H9 (cell line): ENCODE measurements around the gene HECTD2. TPM values are rescaled to one million over a fixed set of nuclear protein-coding genes. Genes with fewer than 3 reads are reported as not detected.

Experiments
- DNase-seq: peaks from one replicate; pipeline ENCODE4 v3.0.0-alpha.2; 2017
- H2AFZ ChIP-seq: one replicate; pipeline ENCODE4 v1.6.1; 2013; ENCODE audit warnings: mild to moderate bottlenecking, low read length, control low read depth, moderate library complexity
- H2AK5ac ChIP-seq: 2 replicates; pipeline ENCODE4 v1.6.1; 2013; ENCODE audit warnings: low read length, control low read depth, mixed read lengths; ENCODE audit not compliant: insufficient read length
- H2BK120ac ChIP-seq: one replicate; pipeline ENCODE4 v1.6.1; 2013; ENCODE audit warnings: low read depth, mild to moderate bottlenecking, low read length, control low read depth, inconsistent platforms; ENCODE audit not compliant: poor library complexity, severe bottlenecking
- H2BK12ac ChIP-seq: 2 replicates; pipeline ENCODE4 v1.6.1; 2013; ENCODE audit warnings: low read length, control low read depth, mixed read lengths, low read depth; ENCODE audit not compliant: insufficient read length
- H2BK15ac ChIP-seq: 2 replicates; pipeline ENCODE4 v1.6.1; 2013; ENCODE audit warnings: low read depth, low read length, control low read depth
- H2BK20ac ChIP-seq: one replicate; pipeline ENCODE4 v1.6.1; 2013; ENCODE audit warnings: low read depth, mild to moderate bottlenecking, low read length, control low read depth, inconsistent platforms; ENCODE audit not compliant: poor library complexity, severe bottlenecking
- H2BK5ac ChIP-seq: 2 replicates; pipeline ENCODE4 v1.6.1; 2013; ENCODE audit warnings: low read length, control low read depth, mixed read lengths; ENCODE audit not compliant: insufficient read length
- H3K14ac ChIP-seq: 2 replicates; pipeline ENCODE4 v1.6.1; 2013; ENCODE audit warnings: low read length, control low read depth; ENCODE audit not compliant: insufficient read depth
- H3K18ac ChIP-seq: 2 replicates; pipeline ENCODE4 v1.6.1; 2013; ENCODE audit warnings: low read depth, mild to moderate bottlenecking, mixed read lengths, low read length, control low read depth; ENCODE audit not compliant: insufficient read length
- H3K23ac ChIP-seq: 2 replicates; pipeline ENCODE4 v1.6.1; 2013; ENCODE audit warnings: low read length, control low read depth, mixed read lengths, low read depth; ENCODE audit not compliant: insufficient read length
- H3K23me2 ChIP-seq: 2 replicates; pipeline ENCODE4 v1.6.1; 2013; ENCODE audit warnings: low read depth, mild to moderate bottlenecking, mixed read lengths, low read length, control low read depth; ENCODE audit not compliant: insufficient read length, poor library complexity, severe bottlenecking
- H3K27ac ChIP-seq: 2 replicates; pipeline ENCODE4 v1.5.1; 2013; ENCODE audit warnings: low read length, control low read depth, mixed read lengths, low read depth; ENCODE audit not compliant: insufficient read length
- H3K27me3 ChIP-seq: 2 replicates; pipeline ENCODE4 v1.6.1; 2013; ENCODE audit warnings: low read length, control low read depth, inconsistent platforms; ENCODE audit not compliant: insufficient read depth
- H3K4ac ChIP-seq: 2 replicates; pipeline ENCODE4 v1.6.1; 2013; ENCODE audit warnings: low read depth, mild to moderate bottlenecking, control low read depth, inconsistent platforms, low read length, moderate library complexity
- H3K4me1 ChIP-seq: 2 replicates; pipeline ENCODE4 v1.6.1; 2013; ENCODE audit warnings: low read length, control low read depth, inconsistent platforms; ENCODE audit not compliant: insufficient read depth
- H3K4me2 ChIP-seq: 2 replicates; pipeline ENCODE4 v1.6.1; 2013; ENCODE audit warnings: low read length, control low read depth, mixed read lengths; ENCODE audit not compliant: insufficient read length, insufficient read depth
- H3K56ac ChIP-seq: 2 replicates; pipeline ENCODE4 v1.6.1; 2013; ENCODE audit warnings: low read depth, mild to moderate bottlenecking, mixed read lengths, low read length, control low read depth; ENCODE audit not compliant: insufficient read length
- H3K79me1 ChIP-seq: 2 replicates; pipeline ENCODE4 v1.6.1; 2013; ENCODE audit warnings: low read depth, mild to moderate bottlenecking, moderate library complexity, low read length, control low read depth, inconsistent platforms; ENCODE audit not compliant: insufficient read depth, poor library complexity, severe bottlenecking
- H3K79me2 ChIP-seq: 2 replicates; pipeline ENCODE4 v1.6.1; 2013; ENCODE audit warnings: low read length, control low read depth, inconsistent platforms; ENCODE audit not compliant: insufficient read depth
- H3K9ac ChIP-seq: 2 replicates; pipeline ENCODE4 v1.6.1; 2013; ENCODE audit warnings: low read length, control low read depth, mixed read lengths; ENCODE audit not compliant: insufficient read length; ENCODE audit errors: extremely low read depth
- H3K9me3 ChIP-seq: one replicate; pipeline ENCODE4 v1.6.1; 2013; ENCODE audit warnings: low read depth, low read length, inconsistent platforms; ENCODE audit not compliant: control insufficient read depth
- H3T11ph ChIP-seq: one replicate; pipeline ENCODE4 v1.6.1; 2013; ENCODE audit warnings: mild to moderate bottlenecking, low read length, control low read depth, inconsistent platforms
- H4K20me1 ChIP-seq: one replicate; pipeline ENCODE4 v1.6.1; 2013; ENCODE audit not compliant: control insufficient read depth, insufficient read length, insufficient read depth
- H4K5ac ChIP-seq: 2 replicates; pipeline ENCODE4 v1.6.1; 2013; ENCODE audit warnings: low read depth, mild to moderate bottlenecking, mixed read lengths, low read length, control low read depth; ENCODE audit not compliant: insufficient read length
- H4K8ac ChIP-seq: replicated peaks from 2 replicates; pipeline ENCODE4 v1.6.1; 2013; ENCODE audit warnings: low read length, control low read depth, mixed read lengths, low read depth; ENCODE audit not compliant: insufficient read length
- H4K91ac ChIP-seq: 2 replicates; pipeline ENCODE4 v1.6.1; 2013; ENCODE audit warnings: low read depth, mild to moderate bottlenecking, moderate library complexity, mixed read lengths, low read length, control low read depth; ENCODE audit not compliant: insufficient read length
- H3K27ac Mint-ChIP-seq, 3 experiments: 2 replicates in 2 of 3; 3 replicates in 1 of 3; pipeline ENCODE4 v1.8.0; 2020 to 2021; ENCODE audit warnings: mixed read lengths in 3 of 3, mild to moderate bottlenecking in 1 of 3, moderate library complexity in 1 of 3
- H3K27me3 Mint-ChIP-seq: 2 replicates; pipeline ENCODE4 v1.8.0; 2021; ENCODE audit warnings: low read depth, mild to moderate bottlenecking, moderate library complexity, mixed read lengths
- H3K36me3 Mint-ChIP-seq, 3 experiments: 2 replicates in 2 of 3; 3 replicates in 1 of 3; pipeline ENCODE4 v1.8.0; 2020 to 2021; ENCODE audit warnings: low read depth in 3 of 3, mixed read lengths in 3 of 3; ENCODE audit not compliant: insufficient read depth in 1 of 3
- H3K4me1 Mint-ChIP-seq, 2 experiments: 2 replicates each; pipeline ENCODE4 v1.8.0; 2020; ENCODE audit warnings: mixed read lengths in 2 of 2
- H3K4me3 Mint-ChIP-seq, 2 experiments: 2 replicates in 1 of 2; 3 replicates in 1 of 2; pipeline ENCODE4 v1.8.0; 2020 to 2021; ENCODE audit warnings: mild to moderate bottlenecking in 2 of 2, mixed read lengths in 2 of 2, moderate library complexity in 1 of 2
- H3K9me3 Mint-ChIP-seq, 2 experiments: 2 replicates in 1 of 2; 3 replicates in 1 of 2; pipeline ENCODE4 v1.8.0; 2020; ENCODE audit warnings: mild to moderate bottlenecking in 2 of 2, mixed read lengths in 2 of 2, moderate library complexity in 1 of 2
- WGBS: extraction: QIAGEN DNeasy Blood & Tissue Kit; methylation state at CpG from one replicate; pipeline ENCODE4 v1.1.7; 2013; ENCODE audit warnings: missing lambda C conversion rate, low lambda C conversion rate, mixed read lengths; ENCODE audit not compliant: insufficient read length; ENCODE audit errors: extremely low coverage; 5-methylcytosine and 5-hydroxymethylcytosine counted together
- total RNA-seq: library from RNA; stranded (reverse); gene quantifications from 2 replicates; pipeline ENCODE4 v1.2.1, GENCODE V29; 2021
- TF ChIP-seq, protein P1 (sequence below): fragments of 200-600 bp; sonication (generic); conservative IDR thresholded peaks from 3 replicates; pipeline ENCODE4 v1.8.0; 2021; ENCODE audit warnings: antibody characterized with exemption, mild to moderate bottlenecking

HECTD2 gene
- total RNA-seq, 1 experiment from 2014 or later: 13.4 TPM

DNA sequence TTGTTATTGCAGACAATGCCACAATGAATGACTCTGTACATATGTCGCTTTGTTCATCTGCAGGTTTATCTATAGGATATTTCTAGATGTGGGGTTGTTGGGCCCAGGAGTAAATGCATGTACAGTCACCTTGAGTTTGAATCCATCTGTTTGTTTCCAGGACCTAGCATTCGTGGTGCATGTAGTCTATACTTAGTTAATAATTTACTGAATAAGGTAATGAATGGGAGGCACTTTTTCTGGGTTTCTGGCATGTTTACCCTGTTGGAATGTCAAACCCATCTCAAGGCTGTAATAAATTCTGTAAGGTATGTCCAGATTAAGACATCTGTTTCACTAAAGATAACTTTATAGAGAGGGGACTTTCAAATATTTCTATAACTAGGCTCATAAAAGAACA lies 23.5 kb downstream of the HECTD2 start:
- Histone ChIP-seq H3K9ac (no peak overlapping the region), H2AFZ (no peak overlapping the region), H2BK20ac (no peak overlapping the region), H3K23me2 (no peaks in the 10 kb centered on the region), H3K9me3 (no peaks in the 10 kb centered on the region), H3K4me1 (no peaks in the 10 kb centered on the region), H2BK120ac (no peak overlapping the region), H3K79me1 (no peaks in the 10 kb centered on the region), H3K27ac (no peak overlapping the region), H3T11ph (no peak overlapping the region), H4K91ac (no peak overlapping the region), H3K27me3 (no peaks in the 10 kb centered on the region), H3K18ac (no peak overlapping the region), H2BK5ac (no peak overlapping the region), H3K4ac (no peak overlapping the region), H3K14ac (no peak overlapping the region), H4K8ac (no peak overlapping the region), H3K56ac (no peak overlapping the region), H2BK12ac (no peak overlapping the region), H2AK5ac (no peak overlapping the region), H2BK15ac (no peak overlapping the region), H3K79me2 (no peaks in the 10 kb centered on the region), H3K4me2 (no peak overlapping the region), H3K23ac (no peak overlapping the region), H4K20me1 (no peaks in the 10 kb centered on the region), H4K5ac (no peak overlapping the region)
- H3K9me3 Mint-ChIP-seq: peaks cover 6 to 7% of the 10 kb centered on the region in 2 experiments; a peak in 4 of 5 replicates
- no CpG with 5 or more reads among the region's 2 CpGs for WGBS
- peaks cover 7 to 17% (median 15%) of the 10 kb centered on the region in 3 experiments; a peak in 6 of 7 replicates for H3K36me3 Mint-ChIP-seq
- H3K4me3 Mint-ChIP-seq: no peak overlapping the region
- DNase-seq: no peak
- H3K27me3 Mint-ChIP-seq: no peaks in the 10 kb centered on the region
- no peak overlapping the region for H3K27ac Mint-ChIP-seq
- H3K4me1 Mint-ChIP-seq: no peaks in the 10 kb centered on the region
- TF ChIP-seq, protein P1, sequence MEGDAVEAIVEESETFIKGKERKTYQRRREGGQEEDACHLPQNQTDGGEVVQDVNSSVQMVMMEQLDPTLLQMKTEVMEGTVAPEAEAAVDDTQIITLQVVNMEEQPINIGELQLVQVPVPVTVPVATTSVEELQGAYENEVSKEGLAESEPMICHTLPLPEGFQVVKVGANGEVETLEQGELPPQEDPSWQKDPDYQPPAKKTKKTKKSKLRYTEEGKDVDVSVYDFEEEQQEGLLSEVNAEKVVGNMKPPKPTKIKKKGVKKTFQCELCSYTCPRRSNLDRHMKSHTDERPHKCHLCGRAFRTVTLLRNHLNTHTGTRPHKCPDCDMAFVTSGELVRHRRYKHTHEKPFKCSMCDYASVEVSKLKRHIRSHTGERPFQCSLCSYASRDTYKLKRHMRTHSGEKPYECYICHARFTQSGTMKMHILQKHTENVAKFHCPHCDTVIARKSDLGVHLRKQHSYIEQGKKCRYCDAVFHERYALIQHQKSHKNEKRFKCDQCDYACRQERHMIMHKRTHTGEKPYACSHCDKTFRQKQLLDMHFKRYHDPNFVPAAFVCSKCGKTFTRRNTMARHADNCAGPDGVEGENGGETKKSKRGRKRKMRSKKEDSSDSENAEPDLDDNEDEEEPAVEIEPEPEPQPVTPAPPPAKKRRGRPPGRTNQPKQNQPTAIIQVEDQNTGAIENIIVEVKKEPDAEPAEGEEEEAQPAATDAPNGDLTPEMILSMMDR: no peak
